H1 (cell line): ENCODE results near the gene C19orf47.

Experiments
- CREB1 ChIP-seq: IDR thresholded peaks from 2 replicates; pipeline ENCODE4 v1.6.1; 2012; ENCODE audit warnings: inconsistent platforms
- CTCF ChIP-seq, 3 experiments: IDR thresholded peaks; 1 replicate in 2 of 3; 2 replicates in 1 of 3; pipeline versions ENCODE4 v1.5.1 to v1.6.1; 2011; ENCODE audit warnings: low read length in 3 of 3, mild to moderate bottlenecking in 3 of 3, inconsistent platforms in 2 of 3, low read depth in 1 of 3, moderate library complexity in 1 of 3; ENCODE audit not compliant: insufficient read depth in 1 of 3; ENCODE audit errors: control extremely low read depth in 1 of 3
- EGR1 ChIP-seq: IDR thresholded peaks from 2 replicates; pipeline ENCODE4 v1.6.1; 2011; ENCODE audit warnings: low read depth, low read length, borderline replicate concordance
- GTF2F1 ChIP-seq: IDR thresholded peaks from 2 replicates; pipeline ENCODE4 v1.6.1; 2012; ENCODE audit warnings: low read depth, low read length, improper control_type of control experiment, borderline replicate concordance
- POLR2A ChIP-seq, 2 experiments: IDR thresholded peaks; 1 replicate in 1 of 2; 2 replicates in 1 of 2; pipeline ENCODE4 v1.6.1; 2011; ENCODE audit warnings: low read depth in 2 of 2, low read length in 2 of 2, mild to moderate bottlenecking in 2 of 2; ENCODE audit errors: control extremely low read depth in 1 of 2
- SIN3A ChIP-seq, 2 experiments: IDR thresholded peaks in 1 of 2; conservative IDR thresholded peaks in 1 of 2; 2 replicates each; pipeline ENCODE4 v1.6.1; 2011 to 2012; ENCODE audit warnings: low read length in 2 of 2, improper control_type of control experiment in 1 of 2, low read depth in 1 of 2, mild to moderate bottlenecking in 1 of 2
- TBP ChIP-seq: IDR thresholded peaks from 2 replicates; pipeline ENCODE4 v1.6.1; 2011; ENCODE audit warnings: low read depth, low read length, improper control_type of control experiment

- TF ChIP-seq GTF2F1 (no peak), CTCF (IDR thresholded peaks at IDR 0.05; ENCODE audit: control extremely low read depth in 1 of 3, insufficient read depth in 1 of 3, low read depth in 1 of 3, low read length in 3 of 3) (no peak), TBP (no peak), CREB1 (no peak), SIN3A (conservative IDR thresholded peaks at IDR 0.05 in 1 of 2, IDR thresholded peaks at IDR 0.05 in 1 of 2; ENCODE audit: low read depth in 1 of 2, low read length in 2 of 2) (no peak), POLR2A (IDR thresholded peaks at IDR 0.05; ENCODE audit: control extremely low read depth in 1 of 2, low read depth in 2 of 2, low read length in 2 of 2) (no peak), EGR1 (no peak)
Observed at GRCh38 chr19:40397568-40397906, 49.3 kb upstream of the C19orf47 start.
